ENCODE measurements around the gene MSH2. TPM values are rescaled to one million over a fixed set of nuclear protein-coding genes. Genes with fewer than 3 reads are reported as not detected.

The MSH2 gene
- total RNA-seq, 6 donors from 2014 or later: 6.1 to 16.3 (median 10.2) TPM

DNA sequence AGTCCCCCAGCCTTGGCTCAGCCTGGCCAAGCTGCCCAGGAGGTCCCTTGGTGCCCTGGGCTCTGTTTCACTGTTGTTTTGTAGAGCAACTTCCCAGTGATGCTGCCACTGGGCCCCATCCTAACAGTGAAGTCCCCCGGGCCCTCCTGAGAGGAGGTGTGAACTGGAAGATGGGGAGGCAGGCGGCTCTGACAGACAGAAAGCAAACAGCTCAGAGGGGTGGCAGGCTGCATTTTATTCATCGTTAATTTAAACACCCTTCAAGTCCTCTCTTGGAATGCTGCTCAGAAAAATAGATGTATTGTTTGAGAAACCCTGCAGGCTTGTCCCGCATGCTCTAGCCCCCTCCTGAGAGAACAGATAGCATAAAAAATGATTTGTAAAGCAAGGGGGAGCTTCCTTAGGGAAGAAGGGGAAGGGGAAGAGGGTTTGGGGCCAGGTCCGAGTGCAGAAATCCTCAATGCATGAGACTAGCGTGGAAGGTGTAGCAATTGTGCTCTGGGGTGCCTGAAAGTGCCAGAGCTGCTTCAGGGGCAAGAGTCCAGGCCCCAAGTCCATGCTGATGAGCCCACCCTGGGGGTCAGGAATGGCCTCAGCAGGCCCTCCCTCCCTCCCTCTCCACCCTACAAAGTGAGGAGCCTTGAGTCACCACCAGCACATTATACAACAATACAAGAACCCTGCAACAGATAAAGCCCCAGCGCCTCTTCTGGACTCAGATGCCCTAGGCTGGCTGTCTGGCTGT, 113.6 kb downstream of the MSH2 start:
- Histone ChIP-seq H3K27me3 (peaks cover 0 to 5% (median 0%) of the 10 kb centered on the region in 4 donors), H3K9me3 (peaks cover 0 to 4% (median 0%) of the 10 kb centered on the region in 4 donors), H3K4me1 (peaks cover 11 to 16% (median 13%) of the 10 kb centered on the region in 4 donors), H3K27ac (no peak overlapping the region), H3K4me3 (no peak overlapping the region), H3K36me3 (no peaks in the 10 kb centered on the region)
- TF ChIP-seq, protein P1, sequence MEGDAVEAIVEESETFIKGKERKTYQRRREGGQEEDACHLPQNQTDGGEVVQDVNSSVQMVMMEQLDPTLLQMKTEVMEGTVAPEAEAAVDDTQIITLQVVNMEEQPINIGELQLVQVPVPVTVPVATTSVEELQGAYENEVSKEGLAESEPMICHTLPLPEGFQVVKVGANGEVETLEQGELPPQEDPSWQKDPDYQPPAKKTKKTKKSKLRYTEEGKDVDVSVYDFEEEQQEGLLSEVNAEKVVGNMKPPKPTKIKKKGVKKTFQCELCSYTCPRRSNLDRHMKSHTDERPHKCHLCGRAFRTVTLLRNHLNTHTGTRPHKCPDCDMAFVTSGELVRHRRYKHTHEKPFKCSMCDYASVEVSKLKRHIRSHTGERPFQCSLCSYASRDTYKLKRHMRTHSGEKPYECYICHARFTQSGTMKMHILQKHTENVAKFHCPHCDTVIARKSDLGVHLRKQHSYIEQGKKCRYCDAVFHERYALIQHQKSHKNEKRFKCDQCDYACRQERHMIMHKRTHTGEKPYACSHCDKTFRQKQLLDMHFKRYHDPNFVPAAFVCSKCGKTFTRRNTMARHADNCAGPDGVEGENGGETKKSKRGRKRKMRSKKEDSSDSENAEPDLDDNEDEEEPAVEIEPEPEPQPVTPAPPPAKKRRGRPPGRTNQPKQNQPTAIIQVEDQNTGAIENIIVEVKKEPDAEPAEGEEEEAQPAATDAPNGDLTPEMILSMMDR (IDR thresholded peaks at IDR 0.05): no peak
- TF ChIP-seq POLR2A (IDR thresholded peaks at IDR 0.05): no peak
- no peak for TF ChIP-seq EP300 (IDR thresholded peaks at IDR 0.05)
- ATAC-seq (ENCODE audit: low FRiP score in 2 of 2) (no peak), DNase-seq (no peak)
- 76 to 87% methylated on average over 6 to 7 of the region's 7 CpGs for WGBS, 2 donors

DNA sequence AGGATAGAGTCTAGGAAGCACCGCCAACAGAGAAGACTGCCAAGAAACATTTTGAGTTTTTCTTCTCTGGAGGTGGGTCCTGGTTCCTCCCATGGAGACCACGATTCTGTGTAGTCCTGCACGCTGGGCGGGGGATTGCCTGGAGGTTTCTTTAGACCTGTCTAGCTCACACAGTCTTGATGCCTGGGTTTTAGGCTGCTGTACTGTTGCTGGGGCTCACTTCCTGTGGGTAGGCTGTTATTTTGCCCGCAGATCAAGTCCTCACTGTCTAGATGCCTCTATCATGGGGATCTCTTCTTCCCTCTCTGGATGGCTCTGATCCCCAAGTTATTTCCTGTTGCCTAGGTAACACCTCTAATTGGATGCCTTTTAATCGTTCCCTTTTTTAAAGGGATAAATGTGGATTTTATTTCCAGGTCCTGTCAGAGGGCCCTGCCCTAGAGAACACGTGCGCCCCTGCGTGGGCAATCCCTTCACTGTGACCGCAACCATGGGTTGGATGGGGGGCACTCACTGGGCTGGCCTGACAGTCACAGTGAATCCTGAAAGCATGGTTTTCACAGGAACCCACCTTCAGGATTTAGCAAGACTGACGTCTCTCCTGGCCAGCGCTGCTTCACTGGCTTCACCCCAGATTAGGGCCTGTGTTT, 115.7 kb downstream of the MSH2 start:
- DNase-seq (no peak), ATAC-seq (ENCODE audit: low FRiP score in 2 of 2) (no peak)
- Histone ChIP-seq H3K36me3 (no peaks in the 10 kb centered on the region), H3K27ac (no peak overlapping the region), H3K27me3 (peaks cover 0 to 5% (median 0%) of the 10 kb centered on the region in 4 donors), H3K4me3 (no peak overlapping the region), H3K4me1 (peaks cover 12 to 19% (median 14%) of the 10 kb centered on the region in 4 donors), H3K9me3 (no peaks in the 10 kb centered on the region)
- 88 to 89% methylated on average over 12 of the region's 12 CpGs for WGBS, 2 donors
- no peak for TF ChIP-seq POLR2A (IDR thresholded peaks at IDR 0.05)
- TF ChIP-seq, protein P1 (IDR thresholded peaks at IDR 0.05): no peak
- TF ChIP-seq EP300 (IDR thresholded peaks at IDR 0.05): no peak
- no peak for TF ChIP-seq POLR2AphosphoS5 (IDR thresholded peaks at IDR 0.05)

DNA sequence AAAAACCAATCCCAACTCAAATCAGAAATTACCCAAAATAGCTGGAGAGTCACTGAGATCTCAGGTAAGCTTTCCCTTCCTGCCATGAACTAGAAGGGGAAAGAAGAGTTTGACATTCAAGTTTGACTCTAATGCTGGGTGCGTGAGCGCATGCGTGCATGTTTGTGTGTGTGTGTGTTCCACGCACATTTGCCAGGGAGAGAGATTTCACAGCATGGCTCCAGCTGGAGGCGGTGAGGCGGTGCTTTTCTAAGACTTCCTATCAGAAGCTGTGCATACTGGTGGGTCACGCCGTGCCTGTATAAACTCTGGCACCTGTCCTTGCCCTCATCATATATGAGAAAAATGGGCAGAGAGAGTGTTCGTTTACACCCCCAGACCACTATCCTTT, 116.2 kb downstream of the MSH2 start:
- peaks cover 12 to 19% (median 14%) of the 10 kb centered on the region in 4 donors for H3K4me1 ChIP-seq
- DNase-seq (no peak), ATAC-seq (ENCODE audit: low FRiP score in 2 of 2) (no peak)
- H3K36me3 ChIP-seq: no peaks in the 10 kb centered on the region
- TF ChIP-seq EP300 (IDR thresholded peaks at IDR 0.05): no peak
- no peak for TF ChIP-seq POLR2A (IDR thresholded peaks at IDR 0.05)
- TF ChIP-seq, protein P1 (IDR thresholded peaks at IDR 0.05): no peak
- TF ChIP-seq POLR2AphosphoS5 (IDR thresholded peaks at IDR 0.05): no peak
- no peak overlapping the region for H3K4me3 ChIP-seq
- H3K27me3 ChIP-seq: peaks cover 0 to 5% (median 0%) of the 10 kb centered on the region in 4 donors
- no peak overlapping the region for H3K27ac ChIP-seq
- 95% methylated on average over 9 of the region's 9 CpGs for WGBS, 2 donors
- no peaks in the 10 kb centered on the region for H3K9me3 ChIP-seq

DNA sequence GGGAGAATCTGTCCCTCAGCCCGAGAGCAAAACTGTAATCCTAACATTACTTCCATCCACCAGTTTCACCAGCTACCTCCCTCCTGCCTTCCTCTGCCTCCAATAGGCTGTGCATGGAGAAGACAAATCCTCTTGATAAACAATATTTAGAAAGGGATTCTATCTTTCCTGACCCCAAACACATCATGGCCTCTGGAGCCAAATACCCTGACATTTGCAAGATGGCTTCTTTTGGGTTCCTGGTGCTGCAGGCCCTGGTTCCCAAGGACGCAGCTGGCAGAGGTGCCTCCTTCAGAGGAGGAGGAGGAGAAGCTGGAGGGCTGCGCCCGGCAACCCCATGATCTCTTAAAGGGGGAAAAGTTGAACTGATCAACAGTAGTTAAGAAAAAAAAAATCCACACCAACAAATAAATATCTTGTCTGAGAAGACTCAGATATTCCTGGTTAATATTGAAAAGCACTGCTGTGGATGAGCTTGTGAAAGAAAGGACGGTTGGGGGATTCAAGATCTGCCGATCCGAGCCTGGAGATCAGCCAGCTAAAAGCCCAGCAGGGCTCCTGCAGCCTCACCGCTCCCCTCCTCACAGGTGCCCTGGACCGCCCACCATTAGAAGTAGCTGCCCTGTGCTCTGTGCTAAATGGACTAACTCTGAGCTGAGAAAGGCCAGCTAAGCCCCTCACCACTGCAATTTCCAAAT, 116.8 kb downstream of the MSH2 start:
- no peak overlapping the region for H3K4me3 ChIP-seq
- H3K27me3 ChIP-seq: peaks cover 0 to 5% (median 0%) of the 10 kb centered on the region in 4 donors
- H3K9me3 ChIP-seq: no peaks in the 10 kb centered on the region
- no peak for DNase-seq
- peaks cover 12 to 19% (median 14%) of the 10 kb centered on the region in 4 donors for H3K4me1 ChIP-seq
- H3K27ac ChIP-seq: no peak overlapping the region
- no peaks in the 10 kb centered on the region for H3K36me3 ChIP-seq
- TF ChIP-seq POLR2A (IDR thresholded peaks at IDR 0.05) (no peak), EP300 (IDR thresholded peaks at IDR 0.05) (no peak), POLR2AphosphoS5 (IDR thresholded peaks at IDR 0.05) (no peak)
- TF ChIP-seq, protein P1 (IDR thresholded peaks at IDR 0.05): no peak
- no peak for ATAC-seq (ENCODE audit: low FRiP score in 2 of 2)
- 81 to 86% methylated on average over 9 of the region's 9 CpGs for WGBS, 2 donors

Data from upper lobe of left lung (tissue), 6 donors.